HG03175 (cell line): ENCODE measurements around the gene RNU7-1.

Experiments used
- ATAC-seq: cut with Tn5 transposase; IDR thresholded peaks from one replicate; pipeline ENCODE4 v1.9.1; 2021; ENCODE audit warnings: mild to moderate bottlenecking, moderate library complexity; ENCODE audit not compliant: unreplicated experiment

RNU7-1 gene

DNA sequence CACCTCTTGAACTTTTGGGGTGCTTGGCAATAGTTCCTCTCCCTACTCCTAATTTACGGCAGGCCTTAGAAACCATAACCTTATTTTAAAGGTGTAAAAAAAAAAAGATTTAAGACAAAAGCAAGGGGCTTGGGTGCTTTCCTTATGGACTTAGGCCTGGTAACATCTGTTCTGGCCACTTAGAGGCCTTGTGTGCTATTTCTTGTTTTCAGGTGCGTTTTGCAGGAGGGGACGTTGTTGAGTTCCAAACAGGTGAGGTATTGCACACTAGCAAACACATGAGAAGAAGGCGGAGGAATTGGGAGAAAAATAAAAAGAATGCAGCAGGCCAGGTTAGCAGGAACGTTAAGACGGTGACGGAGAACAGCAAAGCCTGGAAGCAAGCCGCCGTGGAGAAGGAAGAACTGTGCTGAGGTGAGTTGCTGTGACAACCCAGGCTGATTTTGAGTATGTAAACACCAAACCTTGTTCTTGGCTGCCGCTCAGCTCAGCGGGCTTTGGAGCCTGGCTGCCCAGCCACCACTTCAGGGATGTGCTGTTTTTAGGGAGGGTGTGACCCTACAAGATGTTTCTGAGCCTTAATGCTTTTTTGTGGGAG, 44.4 kb downstream of the RNU7-1 start:
- no peak for ATAC-seq
